ENCODE data around the gene AP3S2.
"Not testable (repeated sequence)": the region's sequence is repeated elsewhere in the genome, so short reads cannot be mapped to it uniquely, and the experiment has no call there.

The AP3S2 gene

GRCh38 chr15:89863918-89864317, 29.9 kb downstream of the AP3S2 start:
- no peak for DNase-seq

- DNase-seq = no peak
Observed at GRCh38 chr15:89860891-89861290, 32.9 kb downstream of the AP3S2 start.

- no peak for DNase-seq
Observed at GRCh38 chr15:89860431-89860830, 33.4 kb downstream of the AP3S2 start.

GRCh38 chr15:89858661-89859458, 34.9 kb downstream of the AP3S2 start:
- no peak for DNase-seq

GRCh38 chr15:89857673-89858072, 36.1 kb downstream of the AP3S2 start:
- no peak for DNase-seq

- no peak for DNase-seq
Observed at GRCh38 chr15:89855948-89856347, 37.8 kb downstream of the AP3S2 start.

- DNase-seq = not testable (repeated sequence)
Observed at GRCh38 chr15:89854863-89855262, 38.9 kb downstream of the AP3S2 start.

- DNase-seq = no peak
Observed at GRCh38 chr15:89852342-89852995, 41.3 kb downstream of the AP3S2 start.

GRCh38 chr15:89851673-89852341, 42.0 kb downstream of the AP3S2 start:
- no peak for DNase-seq

- DNase-seq = no peak
Observed at GRCh38 chr15:89848970-89849292, 44.9 kb downstream of the AP3S2 start.

- DNase-seq = no peak
Observed at GRCh38 chr15:89847101-89847500, 46.7 kb downstream of the AP3S2 start.

- no peak for DNase-seq
Observed at GRCh38 chr15:89845305-89845893, 48.4 kb downstream of the AP3S2 start.

GRCh38 chr15:89841962-89842361, 51.8 kb downstream of the AP3S2 start:
- DNase-seq = no peak

GRCh38 chr15:89841306-89841705, 52.5 kb downstream of the AP3S2 start:
- no peak for DNase-seq

GRCh38 chr15:89839167-89839810, 54.5 kb downstream of the AP3S2 start:
- DNase-seq = no peak

- no peak for DNase-seq
Observed at GRCh38 chr15:89837830-89838178, 56.0 kb downstream of the AP3S2 start.

GRCh38 chr15:89837134-89837829, 56.5 kb downstream of the AP3S2 start:
- no peak for DNase-seq

- DNase-seq = no peak
Observed at GRCh38 chr15:89836267-89837133, 57.3 kb downstream of the AP3S2 start.

- no peak for DNase-seq
Observed at GRCh38 chr15:89835176-89835564, 58.6 kb downstream of the AP3S2 start.

- not testable (repeated sequence) for DNase-seq
Observed at GRCh38 chr15:89834465-89835175, 59.2 kb downstream of the AP3S2 start.

- no peak for DNase-seq
Observed at GRCh38 chr15:89833966-89834365, 59.8 kb downstream of the AP3S2 start.
